ENCODE data around the gene MIDN. TPM values are rescaled to one million over a fixed set of nuclear protein-coding genes. Genes with fewer than 3 reads are reported as not detected.
"Not testable (repeated sequence)": the region's sequence is repeated elsewhere in the genome, so short reads cannot be mapped to it uniquely, and the experiment has no call there.

The MIDN gene
- total and polyA plus RNA-seq, 2 donors (not counting 1 experiment from before 2014, with no cell fraction given): 12.0 to 18.8 TPM

DNA sequence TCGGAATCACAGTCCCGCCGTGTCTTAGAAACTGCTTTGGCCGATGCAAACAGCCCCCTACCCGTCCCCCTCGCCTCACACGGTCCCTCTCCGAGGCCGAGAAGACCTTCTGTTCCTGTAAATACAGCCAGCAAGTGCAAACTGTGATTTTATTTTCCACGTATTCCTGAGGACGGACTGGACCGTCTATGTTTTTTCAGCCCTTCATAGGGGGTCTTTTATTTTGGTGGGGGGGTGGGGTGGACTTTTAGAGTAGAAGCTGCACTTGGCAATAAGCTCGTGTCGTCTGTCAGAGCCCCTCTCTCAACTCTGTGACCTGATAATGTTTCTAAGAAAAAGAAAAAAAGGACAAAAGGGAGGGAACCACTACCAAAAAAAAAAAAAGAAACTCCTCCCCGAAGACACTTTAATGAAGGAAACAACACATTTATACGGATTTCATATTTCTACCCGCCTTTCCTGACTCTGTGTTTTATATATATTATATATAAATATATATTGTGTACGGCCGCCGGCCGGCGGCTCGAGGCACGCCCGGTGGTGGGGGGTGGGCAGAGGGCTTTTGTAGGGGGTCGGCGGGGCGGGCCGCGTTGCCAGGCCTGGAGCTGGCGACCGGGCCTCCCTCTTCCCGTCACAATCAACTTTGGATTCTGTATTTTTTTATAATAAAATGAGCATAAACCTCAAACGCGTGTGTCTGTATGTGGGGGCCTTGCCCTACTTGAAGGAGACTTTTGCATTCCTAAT, 52.5 kb downstream of the MIDN start:
- Histone ChIP-seq H3K79me2 (ENCODE audit: control insufficient read depth, insufficient read depth, low read length) (no peaks in the 10 kb centered on the region), H3K4me1 (ENCODE audit: control insufficient read depth, extremely low read depth, insufficient read depth, low read length) (no peaks in the 10 kb centered on the region), H3K4me3 (replicated peaks in 1 of 4; ENCODE audit: control extremely low read depth in 1 of 4, insufficient read depth in 1 of 4, low read depth in 3 of 4, low read length in 4 of 4) (no peak overlapping the region), H2AFZ (ENCODE audit: low read length) (no peak overlapping the region), H3K36me3 (ENCODE audit: control insufficient read depth, insufficient read depth, low read length) (no peaks in the 10 kb centered on the region), H3K27me3 (ENCODE audit: control insufficient read depth, insufficient read depth, low read length) (no peaks in the 10 kb centered on the region), H3K27ac (ENCODE audit: insufficient read depth, low read length) (no peak overlapping the region), H3K9ac (ENCODE audit: insufficient read depth, low read length) (no peak overlapping the region), H3K9me3 (ENCODE audit: control insufficient read depth, insufficient read depth, low read depth, low read length) (no peaks in the 10 kb centered on the region), H4K20me1 (ENCODE audit: control insufficient read depth, extremely low read depth, insufficient read depth, low read length) (no peaks in the 10 kb centered on the region), H3K4me2 (ENCODE audit: extremely low read depth, insufficient read depth, low read length) (no peak overlapping the region)
- DNase-seq (ENCODE audit: low read depth in 2 of 2): no peak
- TF ChIP-seq, protein P1, sequence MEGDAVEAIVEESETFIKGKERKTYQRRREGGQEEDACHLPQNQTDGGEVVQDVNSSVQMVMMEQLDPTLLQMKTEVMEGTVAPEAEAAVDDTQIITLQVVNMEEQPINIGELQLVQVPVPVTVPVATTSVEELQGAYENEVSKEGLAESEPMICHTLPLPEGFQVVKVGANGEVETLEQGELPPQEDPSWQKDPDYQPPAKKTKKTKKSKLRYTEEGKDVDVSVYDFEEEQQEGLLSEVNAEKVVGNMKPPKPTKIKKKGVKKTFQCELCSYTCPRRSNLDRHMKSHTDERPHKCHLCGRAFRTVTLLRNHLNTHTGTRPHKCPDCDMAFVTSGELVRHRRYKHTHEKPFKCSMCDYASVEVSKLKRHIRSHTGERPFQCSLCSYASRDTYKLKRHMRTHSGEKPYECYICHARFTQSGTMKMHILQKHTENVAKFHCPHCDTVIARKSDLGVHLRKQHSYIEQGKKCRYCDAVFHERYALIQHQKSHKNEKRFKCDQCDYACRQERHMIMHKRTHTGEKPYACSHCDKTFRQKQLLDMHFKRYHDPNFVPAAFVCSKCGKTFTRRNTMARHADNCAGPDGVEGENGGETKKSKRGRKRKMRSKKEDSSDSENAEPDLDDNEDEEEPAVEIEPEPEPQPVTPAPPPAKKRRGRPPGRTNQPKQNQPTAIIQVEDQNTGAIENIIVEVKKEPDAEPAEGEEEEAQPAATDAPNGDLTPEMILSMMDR (conservative IDR thresholded peaks at IDR 0.05 in 1 of 2, IDR thresholded peaks at IDR 0.05 in 1 of 2; ENCODE audit: low read depth in 1 of 2, low read length in 2 of 2): no peak
- no peak for TF ChIP-seq EZH2 (IDR thresholded peaks at IDR 0.05; ENCODE audit: low read length, missing control alignments)

DNA sequence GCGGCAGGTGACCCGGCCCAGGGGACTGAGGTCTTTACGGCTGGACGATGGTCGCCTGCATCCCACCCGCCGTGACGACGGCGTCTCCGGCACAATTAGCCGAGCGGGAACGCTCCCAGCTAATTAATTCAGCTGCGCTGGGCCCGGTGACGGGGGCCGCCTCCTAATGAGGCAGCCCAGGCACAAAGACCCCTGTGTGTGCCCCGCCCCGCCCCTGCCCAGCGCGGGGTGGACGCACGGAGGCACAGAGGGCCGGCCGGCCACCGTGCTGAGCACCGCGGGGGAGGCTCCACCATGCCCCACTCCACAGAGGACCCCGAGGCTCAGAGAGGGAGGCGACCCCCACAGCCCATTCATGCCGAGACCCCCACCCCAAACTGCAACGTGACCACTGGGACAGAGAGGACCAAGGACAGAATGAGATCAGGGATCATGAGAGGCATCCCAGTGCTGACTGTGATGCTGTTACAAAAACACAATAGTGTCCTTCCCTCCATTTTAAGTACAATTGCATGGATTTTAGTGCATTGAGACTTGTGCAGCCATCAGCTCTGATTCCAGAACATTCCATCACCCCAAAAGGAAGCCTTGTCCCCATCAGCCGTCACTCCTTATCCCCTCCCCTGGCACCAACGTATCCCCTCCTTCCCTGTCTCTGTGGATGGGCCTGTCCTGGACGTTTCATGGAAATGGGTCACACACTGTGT, 54.3 kb downstream of the MIDN start:
- Histone ChIP-seq H3K79me2 (ENCODE audit: control insufficient read depth, insufficient read depth, low read length) (no peaks in the 10 kb centered on the region), H3K27me3 (ENCODE audit: control insufficient read depth, insufficient read depth, low read length) (no peaks in the 10 kb centered on the region), H3K36me3 (ENCODE audit: control insufficient read depth, insufficient read depth, low read length) (no peaks in the 10 kb centered on the region), H3K4me3 (replicated peaks in 1 of 4; ENCODE audit: control extremely low read depth in 1 of 4, insufficient read depth in 1 of 4, low read depth in 3 of 4, low read length in 4 of 4) (no peak overlapping the region), H3K4me1 (ENCODE audit: control insufficient read depth, extremely low read depth, insufficient read depth, low read length) (no peaks in the 10 kb centered on the region), H3K9ac (ENCODE audit: insufficient read depth, low read length) (no peak overlapping the region), H3K27ac (ENCODE audit: insufficient read depth, low read length) (no peak overlapping the region), H3K9me3 (ENCODE audit: control insufficient read depth, insufficient read depth, low read depth, low read length) (no peaks in the 10 kb centered on the region), H2AFZ (ENCODE audit: low read length) (no peak overlapping the region), H4K20me1 (ENCODE audit: control insufficient read depth, extremely low read depth, insufficient read depth, low read length) (no peaks in the 10 kb centered on the region), H3K4me2 (ENCODE audit: extremely low read depth, insufficient read depth, low read length) (no peak overlapping the region)
- DNase-seq (ENCODE audit: low read depth in 2 of 2): no peak
- TF ChIP-seq EZH2 (IDR thresholded peaks at IDR 0.05; ENCODE audit: low read length, missing control alignments): no peak
- TF ChIP-seq, protein P1 (conservative IDR thresholded peaks at IDR 0.05 in 1 of 2, IDR thresholded peaks at IDR 0.05 in 1 of 2; ENCODE audit: low read depth in 1 of 2, low read length in 2 of 2): no peak

DNA sequence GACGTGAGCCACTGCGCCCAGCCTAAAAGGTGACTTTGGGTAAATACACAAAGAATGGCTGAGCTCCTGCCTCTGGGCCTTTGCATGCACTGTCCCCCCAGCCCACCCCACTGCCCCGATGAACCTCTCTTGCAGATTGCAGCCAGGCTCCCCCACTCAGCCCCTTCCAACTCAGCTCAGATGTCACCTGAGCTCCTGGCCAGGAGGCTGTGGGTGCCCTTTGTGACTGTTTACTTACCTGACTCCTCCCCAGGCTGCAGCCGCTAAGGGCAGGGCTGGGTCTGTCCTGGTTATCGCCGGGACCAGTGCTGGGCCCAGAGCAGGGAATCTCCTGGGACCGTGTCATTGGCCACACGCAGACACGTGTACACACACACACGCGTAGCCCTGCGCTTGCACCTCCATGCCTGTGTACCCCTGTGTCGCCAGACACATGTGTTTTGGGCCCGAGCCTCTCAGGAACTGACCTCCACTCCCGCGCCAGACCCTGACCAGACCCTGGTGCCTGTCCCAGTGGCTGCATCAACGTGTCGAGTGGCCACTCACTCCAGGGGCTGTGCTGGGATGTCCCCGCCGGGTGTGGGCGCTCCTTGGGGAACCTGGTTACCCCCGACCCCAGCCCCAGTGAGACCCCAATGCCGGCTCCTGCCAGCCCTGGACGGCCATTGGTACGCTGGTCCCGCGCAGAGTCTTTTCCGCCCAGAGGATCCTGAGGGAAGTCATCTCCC, 56.0 kb downstream of the MIDN start:
- DNase-seq (ENCODE audit: low read depth in 2 of 2): no peak
- Histone ChIP-seq H3K4me2 (ENCODE audit: extremely low read depth, insufficient read depth, low read length) (no peak overlapping the region), H3K36me3 (ENCODE audit: control insufficient read depth, insufficient read depth, low read length) (no peaks in the 10 kb centered on the region), H4K20me1 (ENCODE audit: control insufficient read depth, extremely low read depth, insufficient read depth, low read length) (no peaks in the 10 kb centered on the region), H3K79me2 (ENCODE audit: control insufficient read depth, insufficient read depth, low read length) (no peaks in the 10 kb centered on the region), H3K9ac (ENCODE audit: insufficient read depth, low read length) (no peak overlapping the region), H3K4me3 (replicated peaks in 1 of 4; ENCODE audit: control extremely low read depth in 1 of 4, insufficient read depth in 1 of 4, low read depth in 3 of 4, low read length in 4 of 4) (no peak overlapping the region), H3K4me1 (ENCODE audit: control insufficient read depth, extremely low read depth, insufficient read depth, low read length) (no peaks in the 10 kb centered on the region), H3K27me3 (ENCODE audit: control insufficient read depth, insufficient read depth, low read length) (no peaks in the 10 kb centered on the region), H3K9me3 (ENCODE audit: control insufficient read depth, insufficient read depth, low read depth, low read length) (no peaks in the 10 kb centered on the region), H3K27ac (ENCODE audit: insufficient read depth, low read length) (no peak overlapping the region), H2AFZ (ENCODE audit: low read length) (no peak overlapping the region)
- no peak for TF ChIP-seq EZH2 (IDR thresholded peaks at IDR 0.05; ENCODE audit: low read length, missing control alignments)
- TF ChIP-seq, protein P1 (conservative IDR thresholded peaks at IDR 0.05 in 1 of 2, IDR thresholded peaks at IDR 0.05 in 1 of 2; ENCODE audit: low read depth in 1 of 2, low read length in 2 of 2): no peak

DNA sequence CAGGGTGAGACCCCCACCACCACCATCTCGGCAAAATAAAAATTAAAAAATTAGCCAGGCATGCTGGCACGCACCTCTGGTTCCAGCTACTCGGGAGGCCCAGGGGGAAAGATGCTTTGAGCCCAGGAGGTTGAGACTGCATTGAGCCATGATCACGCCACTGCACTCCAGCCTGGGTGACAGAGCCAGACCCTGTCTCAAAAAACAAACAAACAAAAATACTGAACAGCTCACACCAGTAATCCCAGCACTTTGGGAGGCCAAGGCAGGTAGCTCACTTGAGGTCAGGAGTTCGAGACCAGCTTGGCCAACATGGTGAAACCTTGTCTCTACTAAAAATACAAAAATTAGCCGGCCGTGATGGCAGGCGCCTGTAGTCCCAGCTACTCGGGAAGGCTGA, 57.0 kb downstream of the MIDN start:
- not testable (repeated sequence) for H3K36me3 ChIP-seq (ENCODE audit: control insufficient read depth, insufficient read depth, low read length); H4K20me1 ChIP-seq (ENCODE audit: control insufficient read depth, extremely low read depth, insufficient read depth, low read length); H3K4me1 ChIP-seq (ENCODE audit: control insufficient read depth, extremely low read depth, insufficient read depth, low read length); H2AFZ ChIP-seq (ENCODE audit: low read length); DNase-seq (ENCODE audit: low read depth in 2 of 2); H3K9ac ChIP-seq (ENCODE audit: insufficient read depth, low read length); H3K4me2 ChIP-seq (ENCODE audit: extremely low read depth, insufficient read depth, low read length); H3K9me3 ChIP-seq (ENCODE audit: control insufficient read depth, insufficient read depth, low read depth, low read length); H3K79me2 ChIP-seq (ENCODE audit: control insufficient read depth, insufficient read depth, low read length); H3K27me3 ChIP-seq (ENCODE audit: control insufficient read depth, insufficient read depth, low read length); H3K4me3 ChIP-seq (replicated peaks in 1 of 4; ENCODE audit: control extremely low read depth in 1 of 4, insufficient read depth in 1 of 4, low read depth in 3 of 4, low read length in 4 of 4); H3K27ac ChIP-seq (ENCODE audit: insufficient read depth, low read length)
